HEK293 (cell line): ENCODE results near the gene BIRC7.

Experiments used
- ZNF132 ChIP-seq: fragments of 450-650 bp; formaldehyde crosslinking; IDR thresholded peaks from 2 replicates; pipeline ENCODE4 v1.5.1; 2017; ENCODE audit warnings: missing biosample characterization, missing genetic modification characterization, borderline replicate concordance
- ZNF747 ChIP-seq: fragments of 450-650 bp; formaldehyde crosslinking; IDR thresholded peaks from 2 replicates; pipeline ENCODE4 v1.5.1; 2016; ENCODE audit warnings: missing biosample characterization, missing genetic modification characterization

GRCh38 chr20:63186528-63187316, 49.0 kb upstream of the BIRC7 start:
- no peak for TF ChIP-seq ZNF747
- TF ChIP-seq ZNF132 (tag by site-specific recombination), result no peak
